K562 (cell line): Measurements from ENCODE around the gene ISG20. TPM values are rescaled to one million over a fixed set of nuclear protein-coding genes. Genes with fewer than 3 reads are reported as not detected.

ENCODE experiments used
- ATAC-seq: fragments of 200-7000 bp; cut with Tn5 transposase; 3 replicates; pipeline ENCODE4 v1.9.1; 2020; ENCODE audit warnings: moderate library complexity
- BruUV-seq: library from RNA; stranded (reverse); fragments of 400-500 nt; replicated peaks from 2 replicates; lab custom pipeline; 2021; lab: Mats Ljungman, UMichigan
- CTCF ChIA-PET: fragments of 300-600 bp; formaldehyde crosslinking; extraction: SDS; loops from one replicate; lab custom pipeline; 2021; ENCODE audit warnings: low intra/inter-chr PET ratio; lab: Yijun Ruan, JAX
- POLR2A ChIA-PET: fragments of 300-600, 350-650 bp; sonication (Branson Sonifier 250); formaldehyde crosslinking; extraction: SDS; loops from one replicate; lab custom pipeline; 2021; ENCODE audit warnings: antibody characterized with exemption, inconsistent platforms; lab: Yijun Ruan, JAX
- DNase-seq, 4 experiments: peaks; one replicate each; pipeline versions ENCODE4 v3.0.0 to v3.0.0-alpha.2; 2011 to 2018; ENCODE audit warnings: low spot score in 3 of 4, mixed read lengths in 3 of 4; ENCODE audit errors: extremely low read depth in 1 of 4
- FAIRE-seq: peaks from 2 replicates; lab custom pipeline; 2011; peaks lifted over from hg19 to GRCh38; lab: Jason Lieb, UNC
- H2AFZ ChIP-seq: 2 replicates; pipeline ENCODE4 v1.6.0; 2011; ENCODE audit warnings: low read depth, low read length, control low read depth, inconsistent platforms
- H3K27ac ChIP-seq: fragments of 200-600 bp; 3 replicates; pipeline ENCODE4 v1.8.0; 2011; ENCODE audit warnings: low read depth, mild to moderate bottlenecking, control low read depth, inconsistent platforms, low read length, moderate library complexity, mixed read lengths; ENCODE audit errors: extremely low read depth
- H3K27me3 ChIP-seq, 2 experiments: fragments of 300-600 bp in 1 of 2; 2 replicates in 1 of 2; 3 replicates in 1 of 2; pipeline versions ENCODE4 v1.6.0 to v1.8.0; 2011; ENCODE audit warnings: inconsistent platforms in 2 of 2, low read length in 2 of 2, mild to moderate bottlenecking in 1 of 2, mixed read lengths in 1 of 2, moderate library complexity in 1 of 2; ENCODE audit not compliant: control insufficient read depth in 2 of 2, insufficient read depth in 2 of 2
- H3K36me3 ChIP-seq: fragments of 300-600 bp; 3 replicates; pipeline ENCODE4 v1.8.0; 2011; ENCODE audit warnings: mild to moderate bottlenecking, low read length, inconsistent platforms; ENCODE audit not compliant: control insufficient read depth, insufficient read depth
- H3K4me1 ChIP-seq, 2 experiments: fragments of 200-600 bp in 1 of 2; replicated peaks in 1 of 2; 2 replicates in 1 of 2; 3 replicates in 1 of 2; pipeline versions ENCODE4 v1.5.1 to v1.8.0; 2011; ENCODE audit warnings: inconsistent platforms in 2 of 2, low read length in 2 of 2, mild to moderate bottlenecking in 1 of 2, mixed read lengths in 1 of 2, moderate library complexity in 1 of 2; ENCODE audit not compliant: control insufficient read depth in 2 of 2, insufficient read depth in 2 of 2
- H3K4me2 ChIP-seq: 2 replicates; pipeline ENCODE4 v1.6.1; 2011; ENCODE audit warnings: low read length, control low read depth, inconsistent platforms, mixed read lengths; ENCODE audit not compliant: insufficient read depth
- H3K4me3 ChIP-seq: fragments of 200-600 bp; sonication (generic), shearing (Covaris generic); 2 replicates; pipeline ENCODE4 v1.5.1; 2016; ENCODE audit warnings: control low read depth, inconsistent platforms
- H3K79me2 ChIP-seq: fragments of 200-600 bp; 3 replicates; pipeline ENCODE4 v1.8.0; 2011; ENCODE audit warnings: low read length, inconsistent platforms; ENCODE audit not compliant: control insufficient read depth, insufficient read depth
- H3K9ac ChIP-seq, 2 experiments: 2 replicates each; pipeline versions ENCODE4 v1.6.0 to v1.6.1; 2011; ENCODE audit warnings: low read depth in 2 of 2, low read length in 2 of 2, control low read depth in 1 of 2, inconsistent platforms in 1 of 2, mild to moderate bottlenecking in 1 of 2, mixed read lengths in 1 of 2; ENCODE audit not compliant: insufficient read depth in 1 of 2
- H3K9me1 ChIP-seq: one replicate; pipeline ENCODE4 v1.6.0; 2011; ENCODE audit warnings: inconsistent platforms, mild to moderate bottlenecking, low read length, moderate library complexity; ENCODE audit not compliant: control insufficient read depth, insufficient read depth
- H3K9me3 ChIP-seq: replicated peaks from 2 replicates; pipeline ENCODE4 v1.5.1; 2011; ENCODE audit warnings: low read depth, low read length, inconsistent platforms; ENCODE audit not compliant: control insufficient read depth, insufficient read depth
- H4K20me1 ChIP-seq: replicated peaks from 2 replicates; pipeline ENCODE4 v1.6.1; 2011; ENCODE audit warnings: low read length, inconsistent platforms, mixed read lengths; ENCODE audit not compliant: control insufficient read depth, insufficient read depth
- ARNT ChIP-seq, 2 experiments: fragments of 450-650 bp; IDR thresholded peaks; 2 replicates each; pipeline ENCODE4 v1.6.1; 2016; ENCODE audit warnings: mild to moderate bottlenecking in 1 of 2
- COPS2 ChIP-seq: fragments of 450-650 bp; conservative IDR thresholded peaks from 2 replicates; pipeline ENCODE4 v1.6.1; 2016; ENCODE audit warnings: mild to moderate bottlenecking, moderate library complexity
- ELF2 ChIP-seq: fragments of 250-450 bp; sonication (Bioruptor Pico); IDR thresholded peaks from 2 replicates; pipeline ENCODE4 v1.5.0; 2021; ENCODE audit warnings: mild to moderate bottlenecking
- KAT8 ChIP-seq: fragments of 450-650 bp; IDR thresholded peaks from 2 replicates; pipeline ENCODE4 v1.6.1; 2016; ENCODE audit warnings: low read depth, mild to moderate bottlenecking
- MEIS2 ChIP-seq: fragments of 450-650 bp; IDR thresholded peaks from 2 replicates; pipeline ENCODE4 v1.6.1; 2014; ENCODE audit warnings: mild to moderate bottlenecking; ENCODE audit not compliant: partially characterized antibody
- PPARD ChIP-seq: fragments of 250-450 bp; sonication (Bioruptor Pico); IDR thresholded peaks from 2 replicates; pipeline ENCODE4 v1.8.0; 2022; ENCODE audit warnings: inconsistent platforms, mild to moderate bottlenecking, moderate library complexity
- SETDB1 ChIP-seq: IDR thresholded peaks from one replicate; pipeline ENCODE4 v1.6.1; 2012; ENCODE audit warnings: low read length, control low read depth, inconsistent platforms
- SREBF1 ChIP-seq: fragments of 150-350 bp; IDR thresholded peaks from 2 replicates; pipeline ENCODE4 v1.6.1; 2014; ENCODE audit warnings: antibody characterized with exemption, low read depth, low read length, borderline replicate concordance
- STAT5A ChIP-seq: IDR thresholded peaks from 2 replicates; pipeline ENCODE4 v1.6.1; 2012; ENCODE audit warnings: low read length, inconsistent platforms, borderline replicate concordance
- TFAM ChIP-seq: fragments of 250-450 bp; sonication (Bioruptor Pico); conservative IDR thresholded peaks from 2 replicates; pipeline ENCODE4 v1.5.0; 2021; ENCODE audit warnings: mild to moderate bottlenecking, moderate library complexity
- WHSC1 ChIP-seq: IDR thresholded peaks from one replicate; pipeline ENCODE4 v1.6.1; 2012; ENCODE audit warnings: low read length, control low read depth, inconsistent platforms
- WGBS: fragments of 100-300 bp; shearing (Covaris generic); methylation state at CpG from one replicate; pipeline ENCODE4 v1.1.6; 2016; ENCODE audit warnings: low coverage, mixed read lengths; ENCODE audit not compliant: insufficient coverage; ENCODE audit errors: missing lambda C conversion rate; 5-methylcytosine and 5-hydroxymethylcytosine counted together
- in situ Hi-C: fragments of 300-500 bp; cut with MboI; formaldehyde crosslinking; loops from 4 replicates; pipeline ENCODE4 v1.15.0; 2018; ENCODE audit warnings: inconsistent platforms, mixed read lengths
- intact Hi-C: fragments of 100-400 bp; cut with micrococcal nuclease; formaldehyde crosslinking; loops from 2 replicates; pipeline ENCODE4 v1.14.2; 2022
- polyA plus RNA-seq, 8 experiments: library from polyadenylated mRNA; depleted of rRNA in 4 of 8; stranded (reverse) in 5 of 8; unstranded in 3 of 8; fragments of >200 nt; fragmentation: Nextera tagmentation in 2 of 8; fragmentation: Illumina TruSeq in 1 of 8; extraction: Ambion mirVana in 2 of 8; extraction: Trizol in 1 of 8; gene quantifications; 2 replicates each; pipeline versions ENCODE4 v1.2.1 to v1.2.3, GENCODE V29; 2011 to 2014; ENCODE audit warnings: inconsistent platforms in 1 of 8, missing spikeins in 1 of 8
- total RNA-seq, 7 experiments: library from RNA; depleted of rRNA in 6 of 7; stranded (reverse); fragments of >200 nt in 6 of 7; fragmentation: Illumina TruSeq in 2 of 7; extraction: Trizol in 2 of 7; gene quantifications; 2 replicates each; pipeline versions ENCODE4 v1.2.1 to v1.2.3, GENCODE V29; 2011 to 2021; ENCODE audit warnings: low replicate concordance in 1 of 7
- TF ChIP-seq, protein P1 (sequence below): fragments of 150-350 bp; IDR thresholded peaks from 2 replicates; pipeline ENCODE4 v1.6.1; 2014; ENCODE audit warnings: low read depth, mild to moderate bottlenecking, low read length, borderline replicate concordance

ISG20 gene
- total and polyA plus RNA-seq, 9 of the 15 experiments (the other 6 are each of a cell fraction or from before 2014, with no cell fraction given), result 0.06 to 2.1 (median 1.00) TPM

DNA sequence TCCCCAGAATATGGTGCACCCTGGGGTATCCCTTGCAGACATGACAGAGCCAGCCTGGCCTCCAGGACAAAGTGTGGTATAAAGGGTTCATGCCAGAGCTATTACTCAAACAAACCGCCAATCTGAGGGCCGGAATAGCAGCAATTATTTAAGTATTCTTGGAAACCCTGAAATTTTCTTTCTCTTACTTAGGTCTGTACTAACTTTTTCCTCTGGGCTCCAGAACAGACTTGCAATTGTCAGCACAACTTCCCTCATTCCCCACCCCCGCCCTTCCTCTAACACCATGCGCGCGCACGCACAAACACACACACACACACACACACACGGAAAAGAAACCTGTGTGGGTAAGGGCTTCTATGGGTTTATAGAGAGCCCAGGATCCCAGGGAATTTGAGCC is 56.3 kb downstream of the ISG20 start:
- 30% methylated on average over 8 of the region's 8 CpGs for WGBS
- FAIRE-seq (no peak), ATAC-seq (no peak)
- no peak overlapping the region for H3K4me3 ChIP-seq
- no peak overlapping the region for H3K4me2 ChIP-seq
- no peak overlapping the region for H3K27ac ChIP-seq
- H3K27me3 ChIP-seq, result peaks cover 28 to 47% of the 10 kb centered on the region in 2 experiments; a peak in 4 of 5 replicates
- ChIA-PET CTCF (no interaction called here), POLR2A (no interaction called here)
- no peaks in the 10 kb centered on the region for H3K79me2 ChIP-seq
- no peak overlapping the region for H3K9ac ChIP-seq
- BruUV-seq, result no TSS peak
- no peaks in the 10 kb centered on the region for H4K20me1 ChIP-seq
- no peaks in the 10 kb centered on the region for H3K4me1 ChIP-seq
- H2AFZ ChIP-seq, result no peak overlapping the region
- TF ChIP-seq PPARD (CRISPR knock-in tag) (no peak), ARNT (IDR thresholded peaks at IDR 0.05) (no peak), KAT8 (no peak), COPS2 (no peak), TFAM (CRISPR knock-in tag) (no peak), WHSC1 (no peak), ELF2 (CRISPR knock-in tag) (no peak), STAT5A (no peak), SREBF1 (no peak), SETDB1 (no peak), MEIS2 (no peak)
- TF ChIP-seq, protein P1, sequence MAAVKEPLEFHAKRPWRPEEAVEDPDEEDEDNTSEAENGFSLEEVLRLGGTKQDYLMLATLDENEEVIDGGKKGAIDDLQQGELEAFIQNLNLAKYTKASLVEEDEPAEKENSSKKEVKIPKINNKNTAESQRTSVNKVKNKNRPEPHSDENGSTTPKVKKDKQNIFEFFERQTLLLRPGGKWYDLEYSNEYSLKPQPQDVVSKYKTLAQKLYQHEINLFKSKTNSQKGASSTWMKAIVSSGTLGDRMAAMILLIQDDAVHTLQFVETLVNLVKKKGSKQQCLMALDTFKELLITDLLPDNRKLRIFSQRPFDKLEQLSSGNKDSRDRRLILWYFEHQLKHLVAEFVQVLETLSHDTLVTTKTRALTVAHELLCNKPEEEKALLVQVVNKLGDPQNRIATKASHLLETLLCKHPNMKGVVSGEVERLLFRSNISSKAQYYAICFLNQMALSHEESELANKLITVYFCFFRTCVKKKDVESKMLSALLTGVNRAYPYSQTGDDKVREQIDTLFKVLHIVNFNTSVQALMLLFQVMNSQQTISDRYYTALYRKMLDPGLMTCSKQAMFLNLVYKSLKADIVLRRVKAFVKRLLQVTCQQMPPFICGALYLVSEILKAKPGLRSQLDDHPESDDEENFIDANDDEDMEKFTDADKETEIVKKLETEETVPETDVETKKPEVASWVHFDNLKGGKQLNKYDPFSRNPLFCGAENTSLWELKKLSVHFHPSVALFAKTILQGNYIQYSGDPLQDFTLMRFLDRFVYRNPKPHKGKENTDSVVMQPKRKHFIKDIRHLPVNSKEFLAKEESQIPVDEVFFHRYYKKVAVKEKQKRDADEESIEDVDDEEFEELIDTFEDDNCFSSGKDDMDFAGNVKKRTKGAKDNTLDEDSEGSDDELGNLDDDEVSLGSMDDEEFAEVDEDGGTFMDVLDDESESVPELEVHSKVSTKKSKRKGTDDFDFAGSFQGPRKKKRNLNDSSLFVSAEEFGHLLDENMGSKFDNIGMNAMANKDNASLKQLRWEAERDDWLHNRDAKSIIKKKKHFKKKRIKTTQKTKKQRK, result no peak
- TF ChIP-seq, all 486 proteins: peak for 0
- no peaks in the 10 kb centered on the region for H3K36me3 ChIP-seq
- no peaks in the 10 kb centered on the region for H3K9me1 ChIP-seq
- H3K9me3 ChIP-seq, result no peaks in the 10 kb centered on the region
- intact Hi-C loops, result no loop called here
- DNase-seq, result no peak
- in situ Hi-C loops, result no loop called here
